Measurements from ENCODE around the gene UBXN6. TPM values are rescaled to one million over a fixed set of nuclear protein-coding genes. Genes with fewer than 3 reads are reported as not detected.

UBXN6 gene
- total RNA-seq, 2 experiments from 2014 or later = 52.3 to 52.9 TPM

DNA sequence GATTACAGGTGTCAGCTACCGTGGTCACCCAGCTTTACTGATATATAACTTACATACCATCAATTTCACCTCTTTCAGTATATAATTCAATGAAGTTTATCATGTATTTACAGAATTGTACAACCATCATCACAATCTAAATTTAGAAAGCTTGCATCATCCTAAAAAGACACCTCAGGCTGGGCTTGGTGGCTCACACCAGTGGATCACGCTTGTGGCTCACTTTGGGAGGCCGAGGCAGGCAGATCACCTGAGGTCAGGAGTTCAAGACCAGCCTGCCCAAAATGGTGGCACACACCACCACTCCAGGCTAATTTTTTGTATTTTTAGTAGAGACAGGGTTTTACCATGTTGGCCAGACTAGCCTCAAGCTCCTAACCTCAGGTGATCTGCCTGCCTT is 10.2 kb upstream of the UBXN6 start:
- POLR2A ChIA-PET = interaction anchor here (0.7 kb wide), 1 partner anchor 10 kb away, joined by 8 read pairs; no protein-coding TSS in a partner anchor
- CTCF ChIA-PET = no interaction called here

GRCh38 chr19:4464815-4465581 is 7.4 kb upstream of the UBXN6 start:
- CTCF ChIA-PET = interaction anchor here (0.6 to 1.0 kb wide), 2 partner anchors 172 to 459 kb away, joined by 3 to 5 read pairs; no protein-coding TSS in a partner anchor
- POLR2A ChIA-PET = no interaction called here

- CTCF ChIA-PET = no interaction called here
- POLR2A ChIA-PET = interaction anchor here (2.0 kb wide), 1 partner anchor 15 kb away, joined by 8 read pairs; the partner anchor contains the start of gene HDGFL2
These were observed 546 bp downstream of the UBXN6 start for GRCh38 chr19:4456843-4457653.

DNA sequence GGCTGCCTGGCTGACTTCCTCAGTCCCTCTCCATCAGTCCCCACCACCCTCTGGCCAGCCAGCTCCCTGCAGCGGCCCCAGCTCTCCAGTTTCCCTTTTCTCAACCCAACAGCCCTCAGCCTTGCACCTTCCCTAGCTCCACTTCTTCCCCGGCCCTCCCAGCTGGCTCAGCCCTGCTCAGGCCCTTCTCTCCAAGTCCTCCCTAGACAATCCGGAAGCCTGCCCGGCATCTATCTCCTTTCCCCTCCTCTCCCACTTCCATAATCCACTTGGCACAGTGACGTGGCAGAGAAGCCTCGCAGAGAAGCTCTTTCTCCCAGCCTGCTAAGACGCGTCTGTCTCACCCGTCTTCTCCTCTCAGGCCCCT is 1.1 kb downstream of the UBXN6 start:
- ChIA-PET POLR2A (interaction anchor here (2.0 kb wide), 1 partner anchor 15 kb away, joined by 8 read pairs; the partner anchor contains the start of gene HDGFL2), CTCF (no interaction called here)

GRCh38 chr19:4455719-4456475 is 1.7 kb downstream of the UBXN6 start:
- CTCF ChIA-PET = no interaction called here

DNA sequence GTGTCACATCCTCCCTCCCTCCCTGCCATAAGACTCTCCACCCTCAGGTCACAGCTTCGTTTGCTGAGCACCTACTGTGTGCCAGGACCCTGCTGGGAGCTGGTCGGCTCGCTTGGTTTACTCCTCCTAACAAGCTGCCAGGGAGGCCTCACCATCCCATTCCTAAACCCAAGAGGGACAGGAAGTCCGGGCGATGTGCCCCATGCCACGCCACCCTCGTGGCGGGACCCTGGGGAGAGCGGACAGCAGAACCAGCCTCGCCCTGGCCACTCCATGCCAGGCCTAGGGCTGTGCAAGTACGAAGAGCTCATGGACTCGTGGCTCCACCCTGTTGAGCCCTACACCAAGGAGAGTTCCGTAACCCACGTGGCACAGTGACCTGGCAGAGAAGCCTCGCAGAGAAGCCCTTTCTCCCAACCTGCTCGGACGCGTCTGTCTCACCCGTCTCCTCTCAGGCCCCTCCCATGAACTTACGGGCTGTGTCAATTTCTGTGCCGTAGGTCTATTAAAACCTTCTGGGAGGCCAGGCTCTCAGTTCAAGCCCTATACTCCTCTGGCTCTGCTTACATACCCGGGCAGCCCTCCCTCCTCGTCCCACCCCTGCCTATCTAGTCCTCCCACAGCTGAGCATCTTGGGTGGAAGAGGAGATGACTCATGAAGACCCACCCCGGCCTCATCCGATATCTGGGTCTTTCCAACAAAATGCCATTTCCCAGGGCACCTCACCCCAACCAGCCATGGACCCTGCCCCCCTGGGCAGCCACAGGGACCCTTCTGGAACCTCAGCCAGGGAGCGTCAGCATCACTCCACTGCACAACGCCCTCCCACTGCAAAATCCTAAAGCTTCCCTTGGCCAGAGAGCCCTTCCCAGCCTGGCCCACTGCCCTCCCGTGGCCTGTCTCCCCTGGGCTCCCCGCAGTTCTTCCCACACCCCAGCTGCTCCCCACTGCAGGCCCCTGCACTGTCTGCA is 2.6 kb downstream of the UBXN6 start:
- ChIA-PET POLR2A (interaction anchor here (0.5 kb wide), 1 partner anchor 16 kb away, joined by 3 read pairs; no protein-coding TSS in a partner anchor), CTCF (no interaction called here)

More at GRCh38 chr19:4455719-4456475, 1.7 kb downstream of the UBXN6 start:
- POLR2A ChIA-PET = interaction anchor here (2.0 kb wide), 1 partner anchor 16 kb away, joined by 8 read pairs; the partner anchor contains the start of gene HDGFL2

DNA sequence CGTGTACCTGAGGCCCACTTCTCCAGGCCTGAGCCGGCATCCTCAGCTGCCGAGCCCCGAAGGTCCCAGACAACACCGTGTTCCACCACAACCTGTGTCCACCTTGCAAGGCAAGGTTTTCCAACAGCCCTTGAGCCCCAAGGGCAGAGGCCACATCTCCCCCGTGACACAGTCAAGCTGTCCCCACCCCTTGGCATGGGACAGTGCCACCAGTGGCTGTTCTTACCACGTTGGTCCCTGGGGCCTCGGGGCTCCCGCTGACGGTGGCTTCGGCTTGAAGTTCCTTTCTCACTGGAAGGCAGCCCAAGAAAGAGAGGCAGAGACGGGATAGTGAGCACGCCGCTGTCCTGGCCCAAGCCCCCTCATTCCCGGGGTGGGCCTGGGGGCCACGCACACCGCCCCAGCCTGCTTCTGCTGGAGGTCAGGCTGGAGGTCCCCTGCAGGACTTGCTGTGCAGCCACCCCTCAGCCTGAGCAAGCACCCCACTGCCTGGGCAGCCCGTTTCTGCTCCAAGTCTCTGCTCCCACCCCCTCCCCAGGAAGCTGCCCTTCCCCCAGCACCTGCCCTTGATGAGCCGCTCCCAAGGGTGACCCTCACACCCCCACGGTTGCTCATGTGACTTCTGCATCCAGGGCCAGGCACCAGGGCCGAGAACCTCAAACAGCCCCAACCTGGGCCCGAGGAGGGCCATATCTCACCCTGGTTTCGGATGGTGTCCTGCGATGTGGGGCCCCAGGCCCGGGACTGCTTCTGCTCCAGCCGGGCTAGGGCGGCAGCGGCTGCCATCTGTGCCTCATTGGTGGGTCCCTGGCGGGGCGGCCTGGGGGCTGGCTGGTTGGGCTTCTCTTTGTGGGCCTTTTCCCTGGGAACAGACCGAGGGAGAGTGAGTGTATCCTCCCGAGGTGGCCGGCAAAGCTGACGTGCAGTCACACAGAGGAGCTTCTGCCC is 4.1 kb downstream of the UBXN6 start:
- CTCF ChIA-PET = no interaction called here
- POLR2A ChIA-PET = interaction anchor here (0.6 kb wide), 2 partner anchors 46 to 89 kb away, joined by 3 read pairs; no protein-coding TSS in a partner anchor

DNA sequence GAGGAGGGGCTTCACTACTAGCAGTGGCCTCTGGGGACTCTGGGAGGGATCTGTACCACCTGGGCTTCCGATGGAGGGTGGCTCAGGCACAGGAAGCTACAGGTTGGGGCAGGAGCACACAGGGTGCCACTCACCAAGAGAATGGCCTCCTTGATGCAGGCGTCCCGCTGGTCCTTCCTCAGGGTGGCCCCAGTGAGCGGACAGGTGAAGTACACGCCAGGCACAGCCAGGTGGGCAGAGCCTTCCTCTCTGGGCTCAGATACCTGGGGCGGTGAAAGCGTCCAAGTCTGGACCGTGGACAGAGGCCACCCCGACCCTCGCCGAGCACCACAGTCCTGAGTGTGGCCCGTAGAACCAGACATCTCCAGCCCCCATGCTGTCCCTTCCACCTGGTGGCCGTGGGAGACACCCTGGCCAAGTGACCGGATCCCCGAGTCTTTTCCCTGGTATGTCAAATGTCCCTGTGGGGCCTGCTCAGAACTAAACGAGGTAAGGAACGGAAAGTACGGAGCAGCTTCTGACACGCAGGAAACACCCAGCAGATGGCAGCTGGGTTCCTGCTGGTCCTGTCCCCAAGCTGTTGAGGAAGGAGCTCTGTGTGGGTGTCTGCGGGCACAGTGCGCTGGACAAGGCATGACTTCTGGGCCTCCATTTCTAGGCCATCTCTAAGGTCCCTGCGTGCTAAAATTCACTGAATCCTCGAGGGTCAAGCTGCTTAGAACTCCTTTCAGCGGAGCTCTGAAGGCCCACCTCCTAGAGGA is 5.2 kb downstream of the UBXN6 start:
- CTCF ChIA-PET = interaction anchor here (0.8 kb wide), 1 partner anchor 9 kb away, joined by 3 read pairs; no protein-coding TSS in a partner anchor

GRCh38 chr19:4449639-4450028 is 8.0 kb downstream of the UBXN6 start:
- ChIA-PET POLR2A (no interaction called here), CTCF (interaction anchor here (0.6 kb wide), 3 partner anchors 39 to 232 kb away, joined by 3 to 4 read pairs (median 3); no protein-coding TSS in a partner anchor)

More for the DNA sequence above, 5.2 kb downstream of the UBXN6 start:
- POLR2A ChIA-PET = interaction anchor here (0.6 kb wide), 1 partner anchor 88 kb away, joined by 3 read pairs; no protein-coding TSS in a partner anchor

DNA sequence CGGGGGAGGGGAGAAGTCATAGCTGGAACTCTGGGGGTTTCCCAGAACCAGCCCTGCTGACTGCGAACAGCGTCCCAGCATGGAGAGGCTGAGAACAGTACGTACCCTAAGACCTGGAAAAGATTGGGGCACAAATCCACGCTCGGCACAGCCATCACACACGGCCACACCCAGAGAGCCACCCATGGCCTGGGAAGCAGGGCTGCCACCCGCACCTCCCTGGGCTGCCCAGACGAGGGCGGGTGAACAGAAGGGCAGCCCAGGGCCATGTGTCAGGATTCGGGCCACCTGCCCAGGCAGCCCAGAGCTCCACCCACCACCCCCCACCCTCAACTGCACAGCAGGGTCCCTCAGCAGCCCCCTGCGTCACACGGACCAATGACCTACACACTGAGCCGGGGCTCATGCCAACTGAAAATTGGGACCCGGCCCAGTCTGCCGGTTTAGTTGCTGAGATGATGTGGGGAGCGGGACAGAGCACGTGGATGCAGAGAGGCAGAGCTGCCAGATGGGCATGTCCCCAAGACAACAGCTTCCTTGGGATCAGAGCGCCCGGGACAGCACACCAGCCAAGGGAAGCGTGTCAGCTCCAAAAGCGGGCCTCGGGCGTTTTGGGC is 8.5 kb downstream of the UBXN6 start:
- ChIA-PET POLR2A (no interaction called here), CTCF (interaction anchor here (0.6 kb wide), 1 partner anchor 105 kb away, joined by 3 read pairs; no protein-coding TSS in a partner anchor)

GRCh38 chr19:4448147-4448985 is 9.2 kb downstream of the UBXN6 start:
- CTCF ChIA-PET = interaction anchor here (0.6 kb wide), 1 partner anchor 104 kb away, joined by 3 read pairs; no protein-coding TSS in a partner anchor
- POLR2A ChIA-PET = no interaction called here

DNA sequence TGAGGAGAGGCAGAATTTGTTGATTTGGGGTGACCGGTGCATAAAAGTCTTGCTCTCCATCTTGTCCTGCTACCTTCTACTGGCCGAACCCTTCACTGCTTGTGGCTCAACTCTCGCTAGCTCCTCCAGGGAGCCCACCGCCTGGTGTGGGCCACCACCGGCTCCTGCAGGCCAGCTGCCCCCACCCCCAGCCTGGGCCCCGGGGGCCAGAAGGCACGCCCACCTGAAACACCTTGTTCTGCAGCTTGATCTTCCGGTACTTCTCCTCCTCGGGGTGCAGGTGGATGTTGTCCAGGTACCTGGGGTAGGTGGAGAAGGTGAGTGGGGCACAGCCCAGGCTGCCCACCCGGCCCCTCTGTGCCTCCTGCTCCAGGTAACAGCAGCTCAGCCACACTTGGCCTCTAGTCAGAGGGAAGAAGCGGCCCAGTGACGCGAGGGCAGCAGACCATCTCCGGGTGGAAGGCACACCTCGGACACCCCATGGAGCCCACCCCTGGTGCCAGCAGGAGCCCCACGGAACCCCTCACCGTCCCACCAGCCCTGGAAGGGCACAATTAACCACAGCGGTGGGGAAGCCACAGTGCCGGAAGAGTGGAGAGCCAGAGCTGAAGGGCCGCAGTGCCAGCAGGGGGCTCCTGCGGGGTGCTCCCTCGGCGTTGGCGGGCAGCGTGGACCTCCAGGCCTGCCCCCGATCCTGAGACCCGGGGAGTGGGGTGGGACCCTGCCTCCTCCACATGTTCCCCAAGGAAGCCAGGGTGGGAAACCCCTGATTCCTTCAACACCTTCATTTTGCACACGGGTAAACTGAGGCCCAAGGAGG is 10.1 kb downstream of the UBXN6 start:
- CTCF ChIA-PET = no interaction called here
- POLR2A ChIA-PET = no interaction called here

GRCh38 chr19:4446704-4447200 is 10.8 kb downstream of the UBXN6 start:
- ChIA-PET POLR2A (no interaction called here), CTCF (no interaction called here)

- ChIA-PET CTCF (no interaction called here), POLR2A (no interaction called here)
These were observed 11.5 kb downstream of the UBXN6 start for GRCh38 chr19:4445963-4446703.
